GM18868 (cell line): ENCODE results near the gene TRIM27.
A peak's percentile ranks its signal among the peaks of the same experiment; 100 is the strongest.
"Not testable (repeated sequence)": the region's sequence is repeated elsewhere in the genome, so short reads cannot be mapped to it uniquely, and the experiment has no call there.

Experiments
- ATAC-seq: cut with Tn5 transposase; IDR thresholded peaks from one replicate; pipeline ENCODE4 v1.9.1; 2021; ENCODE audit warnings: mild to moderate bottlenecking, moderate library complexity; ENCODE audit not compliant: unreplicated experiment

The TRIM27 gene

GRCh38 chr6:28900577-28901256 lies 23.1 kb downstream of the TRIM27 start:
- no peak for ATAC-seq

- ATAC-seq = no peak
Measured at GRCh38 chr6:28898710-28898965, 25.1 kb downstream of the TRIM27 start.

GRCh38 chr6:28897369-28897745 lies 26.4 kb downstream of the TRIM27 start:
- ATAC-seq = no peak

- ATAC-seq = peak; percentile 28
Measured at GRCh38 chr6:28896505-28897368, 27.0 kb downstream of the TRIM27 start.

GRCh38 chr6:28895131-28895812 lies 28.5 kb downstream of the TRIM27 start:
- ATAC-seq = peak; percentile 71

GRCh38 chr6:28893172-28893799 lies 30.5 kb downstream of the TRIM27 start:
- ATAC-seq = no peak

GRCh38 chr6:28892525-28892924 lies 31.3 kb downstream of the TRIM27 start:
- ATAC-seq = no peak

- ATAC-seq = no peak
Measured at GRCh38 chr6:28887796-28888496, 35.8 kb downstream of the TRIM27 start.

GRCh38 chr6:28886079-28886439 lies 37.7 kb downstream of the TRIM27 start:
- no peak for ATAC-seq

GRCh38 chr6:28884423-28885131 lies 39.2 kb downstream of the TRIM27 start:
- ATAC-seq = no peak

GRCh38 chr6:28880894-28881780 lies 42.6 kb downstream of the TRIM27 start:
- no peak for ATAC-seq

GRCh38 chr6:28880519-28880893 lies 43.3 kb downstream of the TRIM27 start:
- ATAC-seq = no peak

- no peak for ATAC-seq
Measured at GRCh38 chr6:28876710-28877109, 47.1 kb downstream of the TRIM27 start.

GRCh38 chr6:28875191-28875747 lies 48.5 kb downstream of the TRIM27 start:
- ATAC-seq = no peak

GRCh38 chr6:28872157-28872817 lies 51.5 kb downstream of the TRIM27 start:
- ATAC-seq = not testable (repeated sequence)

GRCh38 chr6:28871335-28872156 lies 52.2 kb downstream of the TRIM27 start:
- no peak for ATAC-seq

GRCh38 chr6:28868873-28869272 lies 54.9 kb downstream of the TRIM27 start:
- no peak for ATAC-seq

- peak; percentile 24 for ATAC-seq
Measured at GRCh38 chr6:28867086-28867409, 56.7 kb downstream of the TRIM27 start.
